H1 (cell line): ENCODE measurements around the gene NEURL1B. TPM values are rescaled to one million over a fixed set of nuclear protein-coding genes. Genes with fewer than 3 reads are reported as not detected.

Experiments used
- CHD7 ChIP-seq: fragments of 300-600 bp; sonication (generic); IDR thresholded peaks from 2 replicates; pipeline ENCODE4 v1.7.1; 2012; ENCODE audit warnings: low read length, moderate library complexity, mild to moderate bottlenecking, inconsistent platforms; ENCODE audit not compliant: insufficient replicate concordance
- KDM1A ChIP-seq: fragments of 200-600, 300-600 bp; sonication (generic); IDR thresholded peaks from 2 replicates; pipeline ENCODE4 v1.7.1; 2016; ENCODE audit warnings: mild to moderate bottlenecking, low read length, borderline replicate concordance
- polyA plus RNA-seq, 7 experiments: library from polyadenylated mRNA; depleted of rRNA in 3 of 7; stranded (reverse) in 5 of 7; unstranded in 2 of 7; fragments of >200 nt in 5 of 7; fragments of 200-250 nt in 2 of 7; gene quantifications; 1 replicate in 5 of 7; 2 replicates in 1 of 7; 4 replicates in 1 of 7; pipeline versions ENCODE4 v1.2.1 to v1.2.3, GENCODE V29; 2011 to 2013; ENCODE audit warnings: missing spikeins in 2 of 7, mixed read lengths in 2 of 7
- total RNA-seq: library from RNA; stranded (reverse); fragmentation: NEBNext Ultra II Directional; extraction: Animal tissue kit (Norgen Biotek cat#: 25700); gene quantifications from 2 replicates; pipeline ENCODE4 v1.2.1, GENCODE V29; 2021

NEURL1B gene
- total and polyA plus RNA-seq, 2 of the 8 experiments (the other 6 are each of a cell fraction or from before 2014, with no cell fraction given): 3.3 to 6.1 TPM

- TF ChIP-seq CHD7 (no peak), KDM1A (no peak)
These were observed 72.9 kb downstream of the NEURL1B start (continued) for GRCh38 chr5:172713809-172714490.
